ENCODE data around the gene SORL1.

SORL1 gene

GRCh38 chr11:121473064-121473777, 21.1 kb downstream of the SORL1 start:
- Histone ChIP-seq H3K9me3 (ENCODE audit: insufficient read depth, low read length, severe bottlenecking) (no peaks in the 10 kb centered on the region), H3K36me3 (ENCODE audit: insufficient read depth, low read length) (peaks cover 48% of the 10 kb centered on the region), H3K4me1 (ENCODE audit: insufficient read depth, low read length) (no peaks in the 10 kb centered on the region), H3K27ac (ENCODE audit: low read length) (no peak overlapping the region), H4K20me1 (ENCODE audit: insufficient read depth, low read length) (peaks cover 5% of the 10 kb centered on the region; the same call in 1 of the 2 replicates), H3K79me2 (ENCODE audit: insufficient read depth, low read length) (peaks cover 13% of the 10 kb centered on the region), H3K9ac (ENCODE audit: low read depth, low read length) (no peak overlapping the region), H3K27me3 (ENCODE audit: insufficient read depth, low read length, poor library complexity) (no peaks in the 10 kb centered on the region), H3K4me2 (ENCODE audit: insufficient read depth, low read length) (no peak overlapping the region), H3K4me3 (ENCODE audit: low read depth in 1 of 2, low read length in 2 of 2) (no peak overlapping the region), H2AFZ (ENCODE audit: low read depth, low read length) (no peak overlapping the region)
- ATAC-seq (ENCODE audit: insufficient read depth, low read depth) (no peak), DNase-seq (no peak)
- no peak for TF ChIP-seq CTCF (IDR thresholded peaks at IDR 0.05; ENCODE audit: borderline replicate concordance, extremely low read depth, low read length, poor library complexity, severe bottlenecking)
- TF ChIP-seq EZH2 (IDR thresholded peaks at IDR 0.05; ENCODE audit: borderline replicate concordance, low read depth, low read length, severe bottlenecking): no peak

- TF ChIP-seq CTCF (IDR thresholded peaks at IDR 0.05; ENCODE audit: borderline replicate concordance, extremely low read depth, low read length, poor library complexity, severe bottlenecking) (no peak), EZH2 (IDR thresholded peaks at IDR 0.05; ENCODE audit: borderline replicate concordance, low read depth, low read length, severe bottlenecking) (no peak)
- Histone ChIP-seq H3K79me2 (ENCODE audit: insufficient read depth, low read length) (peaks cover 10% of the 10 kb centered on the region), H3K9me3 (ENCODE audit: insufficient read depth, low read length, severe bottlenecking) (no peaks in the 10 kb centered on the region), H3K36me3 (ENCODE audit: insufficient read depth, low read length) (peaks cover 57% of the 10 kb centered on the region), H3K27ac (ENCODE audit: low read length) (no peak overlapping the region), H3K4me1 (ENCODE audit: insufficient read depth, low read length) (peaks cover 11% of the 10 kb centered on the region), H3K27me3 (ENCODE audit: insufficient read depth, low read length, poor library complexity) (no peaks in the 10 kb centered on the region), H4K20me1 (ENCODE audit: insufficient read depth, low read length) (no peaks in the 10 kb centered on the region; the same call in 1 of the 2 replicates), H3K4me2 (ENCODE audit: insufficient read depth, low read length) (no peak overlapping the region), H3K9ac (ENCODE audit: low read depth, low read length) (no peak overlapping the region), H2AFZ (ENCODE audit: low read depth, low read length) (no peak overlapping the region), H3K4me3 (ENCODE audit: low read depth in 1 of 2, low read length in 2 of 2) (no peak overlapping the region)
- ATAC-seq (ENCODE audit: insufficient read depth, low read depth): no peak
- DNase-seq: no peak
Measured at GRCh38 chr11:121474680-121475079, 22.6 kb downstream of the SORL1 start.

- no peaks in the 10 kb centered on the region for H3K27me3 ChIP-seq (ENCODE audit: insufficient read depth, low read length, poor library complexity)
- no peaks in the 10 kb centered on the region for H4K20me1 ChIP-seq (ENCODE audit: insufficient read depth, low read length)
- peaks cover 5% of the 10 kb centered on the region for H3K79me2 ChIP-seq (ENCODE audit: insufficient read depth, low read length)
- no peak overlapping the region for H3K27ac ChIP-seq (ENCODE audit: low read length)
- no peak overlapping the region for H3K4me3 ChIP-seq (ENCODE audit: low read depth in 1 of 2, low read length in 2 of 2)
- H2AFZ ChIP-seq (ENCODE audit: low read depth, low read length): no peak overlapping the region
- no peak for TF ChIP-seq CTCF (IDR thresholded peaks at IDR 0.05; ENCODE audit: borderline replicate concordance, extremely low read depth, low read length, poor library complexity, severe bottlenecking)
- TF ChIP-seq EZH2 (IDR thresholded peaks at IDR 0.05; ENCODE audit: borderline replicate concordance, low read depth, low read length, severe bottlenecking): no peak
- no peaks in the 10 kb centered on the region for H3K9me3 ChIP-seq (ENCODE audit: insufficient read depth, low read length, severe bottlenecking)
- H3K9ac ChIP-seq (ENCODE audit: low read depth, low read length): no peak overlapping the region
- ATAC-seq (ENCODE audit: insufficient read depth, low read depth) (no peak), DNase-seq (no peak)
- peaks cover 43% of the 10 kb centered on the region for H3K36me3 ChIP-seq (ENCODE audit: insufficient read depth, low read length)
- no peak overlapping the region for H3K4me2 ChIP-seq (ENCODE audit: insufficient read depth, low read length)
- H3K4me1 ChIP-seq (ENCODE audit: insufficient read depth, low read length): peaks cover 28% of the 10 kb centered on the region
Measured at GRCh38 chr11:121476379-121477032, 24.4 kb downstream of the SORL1 start.
